Fibroblast of villous mesenchyme (primary cell): ENCODE data around the gene SOS2. TPM values are rescaled to one million over a fixed set of nuclear protein-coding genes. Genes with fewer than 3 reads are reported as not detected.
A peak's percentile ranks its signal among the peaks of the same experiment; 100 is the strongest.

Experiments used
- DNase-seq: peaks from one replicate; pipeline ENCODE4 v3.0.0-alpha.2; 2010; ENCODE audit warnings: low read depth
- H3K4me3 ChIP-seq: 2 replicates; pipeline ENCODE4 v1.5.1; 2011; ENCODE audit warnings: low read depth, mild to moderate bottlenecking, low read length
- total RNA-seq: library from RNA; depleted of rRNA; stranded (reverse); fragments of >200 nt; gene quantifications from 2 replicates; pipeline ENCODE4 v1.2.3, GENCODE V29; 2012
- TF ChIP-seq, protein P1 (sequence below): IDR thresholded peaks from 2 replicates; pipeline ENCODE4 v1.5.1; 2012; ENCODE audit warnings: low read depth, mild to moderate bottlenecking, low read length; ENCODE audit not compliant: insufficient read depth

SOS2 gene
- total RNA-seq, 1 donor, result 27.2 TPM

DNA sequence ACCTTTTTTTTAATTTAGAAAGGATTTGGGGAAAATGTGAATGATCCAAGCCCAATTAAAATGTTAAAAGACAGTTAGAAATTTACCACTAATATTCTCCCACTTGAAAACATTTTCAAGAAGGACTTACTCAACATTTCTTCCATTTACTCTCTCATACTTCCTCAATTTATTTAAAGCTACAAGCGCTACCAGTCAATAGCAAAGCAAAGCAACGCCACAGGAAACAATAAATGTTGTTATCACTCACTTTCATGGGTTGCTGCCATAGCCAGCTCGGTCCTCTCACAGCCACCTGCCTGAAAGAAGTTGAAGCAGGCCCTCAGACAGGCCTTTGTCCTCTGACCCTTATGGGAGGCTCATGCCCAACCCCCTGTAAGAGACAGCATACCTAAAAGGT lies 6.0 kb upstream of the SOS2 start:
- TF ChIP-seq, protein P1, sequence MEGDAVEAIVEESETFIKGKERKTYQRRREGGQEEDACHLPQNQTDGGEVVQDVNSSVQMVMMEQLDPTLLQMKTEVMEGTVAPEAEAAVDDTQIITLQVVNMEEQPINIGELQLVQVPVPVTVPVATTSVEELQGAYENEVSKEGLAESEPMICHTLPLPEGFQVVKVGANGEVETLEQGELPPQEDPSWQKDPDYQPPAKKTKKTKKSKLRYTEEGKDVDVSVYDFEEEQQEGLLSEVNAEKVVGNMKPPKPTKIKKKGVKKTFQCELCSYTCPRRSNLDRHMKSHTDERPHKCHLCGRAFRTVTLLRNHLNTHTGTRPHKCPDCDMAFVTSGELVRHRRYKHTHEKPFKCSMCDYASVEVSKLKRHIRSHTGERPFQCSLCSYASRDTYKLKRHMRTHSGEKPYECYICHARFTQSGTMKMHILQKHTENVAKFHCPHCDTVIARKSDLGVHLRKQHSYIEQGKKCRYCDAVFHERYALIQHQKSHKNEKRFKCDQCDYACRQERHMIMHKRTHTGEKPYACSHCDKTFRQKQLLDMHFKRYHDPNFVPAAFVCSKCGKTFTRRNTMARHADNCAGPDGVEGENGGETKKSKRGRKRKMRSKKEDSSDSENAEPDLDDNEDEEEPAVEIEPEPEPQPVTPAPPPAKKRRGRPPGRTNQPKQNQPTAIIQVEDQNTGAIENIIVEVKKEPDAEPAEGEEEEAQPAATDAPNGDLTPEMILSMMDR, result no peak
- DNase-seq, result no peak
- H3K4me3 ChIP-seq, result no peak overlapping the region

DNA sequence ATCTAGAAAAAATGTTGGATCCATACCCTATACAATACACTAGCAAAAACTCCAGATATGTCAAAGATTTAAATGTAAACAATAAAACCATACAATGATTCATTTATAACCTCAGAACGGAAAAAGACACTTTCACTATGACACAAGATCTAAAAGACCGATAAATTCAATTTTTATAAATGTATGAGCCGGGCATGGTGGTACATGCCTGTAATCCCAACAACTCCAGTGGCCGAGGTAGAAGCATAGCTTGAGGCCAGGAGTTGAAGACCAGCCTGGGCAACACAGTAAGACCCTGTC lies 2.5 kb upstream of the SOS2 start:
- H3K4me3 ChIP-seq, result no peak overlapping the region
- no peak for DNase-seq
- TF ChIP-seq, protein P1, result no peak

- no peak for DNase-seq
- H3K4me3 ChIP-seq, result no peak overlapping the region
- TF ChIP-seq, protein P1, result no peak
Observed at GRCh38 chr14:50233166-50233950, 2.0 kb upstream of the SOS2 start.

GRCh38 chr14:50232276-50232642 lies 881 bp upstream of the SOS2 start:
- TF ChIP-seq, protein P1, result no peak
- H3K4me3 ChIP-seq, result peak overlapping the region; percentile 78
- DNase-seq, result no peak

GRCh38 chr14:50230701-50231474 lies 490 bp downstream of the SOS2 start:
- peak; percentile 87 for DNase-seq
- TF ChIP-seq, protein P1, result no peak
- H3K4me3 ChIP-seq, result peak overlapping the region; percentile 78

GRCh38 chr14:50230401-50230700 lies 1.0 kb downstream of the SOS2 start:
- TF ChIP-seq, protein P1, result no peak
- peak overlapping the region; percentile 78 for H3K4me3 ChIP-seq
- DNase-seq, result no peak
